HCT116 (cell line): Measurements from ENCODE around the gene DDX54. TPM values are rescaled to one million over a fixed set of nuclear protein-coding genes. Genes with fewer than 3 reads are reported as not detected.

Experiments used
- ATAC-seq: fragments of 200-7000 bp; cut with Tn5 transposase; 2 replicates; pipeline ENCODE4 v1.9.1; 2020; ENCODE audit warnings: mild to moderate bottlenecking, moderate library complexity
- BruUV-seq: library from RNA; stranded (reverse); fragments of 400-500 nt; replicated peaks from 2 replicates; lab custom pipeline; 2021; lab: Mats Ljungman, UMichigan
- CTCF ChIA-PET: fragments of 300-600 bp; sonication (Branson Sonifier 250); formaldehyde crosslinking; loops from one replicate; lab custom pipeline; 2021; ENCODE audit warnings: antibody characterized with exemption; lab: Charles Lee
- POLR2A ChIA-PET: fragments of 300-600, 350-600 bp; sonication (Branson Sonifier 250); formaldehyde crosslinking; loops from one replicate; lab custom pipeline; 2021; ENCODE audit warnings: antibody characterized with exemption; lab: Charles Lee
- RAD21 ChIA-PET, 2 experiments: fragments of 300-600 bp; sonication (Branson Sonifier 250); formaldehyde crosslinking; loops; one replicate each; lab custom pipeline; 2023; ENCODE audit warnings: low total read pairs in 2 of 2; ENCODE audit not compliant: uncharacterized antibody in 2 of 2, unreplicated experiment in 2 of 2, low non-redundant PET in 1 of 2; lab: Charles Lee
- DNase-seq: peaks from one replicate; pipeline ENCODE4 v3.0.0-alpha.2; 2010; ENCODE audit warnings: low read depth, low spot score
- H2AFZ ChIP-seq: fragments of 200-600 bp; shearing (Covaris generic), sonication (generic); 2 replicates; pipeline ENCODE4 v1.6.1; 2017; ENCODE audit warnings: low read depth, mixed run types, mixed read lengths, antibody characterized with exemption, low read length; ENCODE audit not compliant: poor library complexity, severe bottlenecking
- H3K27ac ChIP-seq: 2 replicates; pipeline ENCODE4 v1.5.1; 2012; ENCODE audit warnings: low read depth, low read length
- H3K27me3 ChIP-seq: fragments of 200-600 bp; sonication (generic); 2 replicates; pipeline ENCODE4 v1.6.1; 2016; ENCODE audit warnings: mixed run types, low read length, mixed read lengths; ENCODE audit not compliant: insufficient read depth
- H3K36me3 ChIP-seq, 2 experiments: fragments of 200-500 bp in 1 of 2; fragments of 200-600 bp in 1 of 2; sonication (Bioruptor generic) in 1 of 2; sonication (generic) in 1 of 2; 2 replicates each; pipeline versions ENCODE4 v1.5.1 to v1.6.1; 2014 to 2016; ENCODE audit warnings: low read length in 2 of 2, inconsistent platforms in 1 of 2, mixed read lengths in 1 of 2, mixed run types in 1 of 2; ENCODE audit not compliant: insufficient read depth in 2 of 2, control insufficient read depth in 1 of 2
- H3K4me1 ChIP-seq, 2 experiments: fragments of 200-600 bp in 1 of 2; sonication (generic) in 1 of 2; 2 replicates each; pipeline versions ENCODE4 v1.5.1 to v1.6.1; 2012 to 2017; ENCODE audit warnings: low read length in 2 of 2, inconsistent platforms in 1 of 2, mild to moderate bottlenecking in 1 of 2, mixed read lengths in 1 of 2, mixed run types in 1 of 2, moderate library complexity in 1 of 2; ENCODE audit not compliant: insufficient read depth in 2 of 2, control insufficient read depth in 1 of 2
- H3K4me2 ChIP-seq: fragments of 200-600 bp; sonication (generic); 2 replicates; pipeline ENCODE4 v1.6.1; 2017; ENCODE audit warnings: mixed run types, low read length, mixed read lengths
- H3K4me3 ChIP-seq, 2 experiments: fragments of 200-600 bp in 1 of 2; sonication (generic) in 1 of 2; replicated peaks in 1 of 2; 2 replicates each; pipeline ENCODE4 v1.5.1; 2011 to 2016; ENCODE audit warnings: low read length in 2 of 2, control low read depth in 1 of 2, low read depth in 1 of 2, mild to moderate bottlenecking in 1 of 2, mixed read lengths in 1 of 2, mixed run types in 1 of 2
- H3K79me2 ChIP-seq: fragments of 200-600 bp; sonication (generic); 2 replicates; pipeline ENCODE4 v1.6.1; 2017; ENCODE audit warnings: mild to moderate bottlenecking, mixed run types, low read length, moderate library complexity, mixed read lengths; ENCODE audit not compliant: insufficient read depth
- H3K9ac ChIP-seq: fragments of 200-600 bp; sonication (generic); 2 replicates; pipeline ENCODE4 v1.6.1; 2016; ENCODE audit warnings: low read length, mixed read lengths
- H3K9me2 ChIP-seq: fragments of 200-600 bp; sonication (generic), shearing (Covaris generic); 2 replicates; pipeline ENCODE4 v1.6.1; 2017; ENCODE audit warnings: mixed run types, mild to moderate bottlenecking, moderate library complexity; ENCODE audit not compliant: insufficient read depth
- H3K9me3 ChIP-seq, 2 experiments: fragments of 200-500 bp in 1 of 2; fragments of 200-600 bp in 1 of 2; sonication (Bioruptor generic) in 1 of 2; sonication (generic) in 1 of 2; 2 replicates each; pipeline ENCODE4 v1.6.1; 2014 to 2017; ENCODE audit warnings: low read length in 2 of 2, mixed read lengths in 2 of 2, inconsistent platforms in 1 of 2, low read depth in 1 of 2, mild to moderate bottlenecking in 1 of 2, mixed run types in 1 of 2, moderate library complexity in 1 of 2; ENCODE audit not compliant: control insufficient read depth in 1 of 2, insufficient read depth in 1 of 2
- H4K20me1 ChIP-seq: fragments of 200-600 bp; sonication (generic), shearing (Covaris generic); 2 replicates; pipeline ENCODE4 v1.6.1; 2017; ENCODE audit warnings: mixed run types, mild to moderate bottlenecking, moderate library complexity; ENCODE audit not compliant: insufficient read depth
- CBX3 ChIP-seq: IDR thresholded peaks from 2 replicates; pipeline ENCODE4 v1.6.1; 2012; ENCODE audit warnings: low read depth
- CEBPB ChIP-seq: IDR thresholded peaks from 2 replicates; pipeline ENCODE4 v1.6.1; 2012; ENCODE audit warnings: low read depth
- EGR1 ChIP-seq: IDR thresholded peaks from 2 replicates; pipeline ENCODE4 v1.6.1; 2012; ENCODE audit warnings: low read depth
- ELF1 ChIP-seq: IDR thresholded peaks from 2 replicates; pipeline ENCODE4 v1.6.1; 2012; ENCODE audit warnings: low read depth, borderline replicate concordance
- EZH2phosphoT487 ChIP-seq: fragments of 200-600 bp; IDR thresholded peaks from 2 replicates; pipeline ENCODE4 v1.6.1; 2018; ENCODE audit warnings: antibody characterized with exemption, borderline replicate concordance
- FOSL1 ChIP-seq: IDR thresholded peaks from 2 replicates; pipeline ENCODE4 v1.6.1; 2012; ENCODE audit warnings: low read depth
- JUND ChIP-seq: IDR thresholded peaks from 2 replicates; pipeline ENCODE4 v1.6.1; 2012
- POLR2A ChIP-seq: IDR thresholded peaks from 2 replicates; pipeline ENCODE4 v1.7.0; 2011; ENCODE audit warnings: borderline replicate concordance; ENCODE audit not compliant: insufficient read depth, insufficient read length; ENCODE audit errors: extremely low read depth
- POLR2AphosphoS5 ChIP-seq: IDR thresholded peaks from 2 replicates; pipeline ENCODE4 v1.6.1; 2011; ENCODE audit warnings: mild to moderate bottlenecking, low read depth, low read length, moderate library complexity
- RAD21 ChIP-seq: IDR thresholded peaks from 2 replicates; pipeline ENCODE4 v1.6.1; 2012; ENCODE audit warnings: low read depth, mild to moderate bottlenecking
- SIN3A ChIP-seq: IDR thresholded peaks from 2 replicates; pipeline ENCODE4 v1.6.1; 2012; ENCODE audit warnings: low read depth
- SP1 ChIP-seq: IDR thresholded peaks from 2 replicates; pipeline ENCODE4 v1.6.1; 2012; ENCODE audit warnings: low read depth
- SRF ChIP-seq: IDR thresholded peaks from 2 replicates; pipeline ENCODE4 v1.6.1; 2012; ENCODE audit warnings: low read depth
- ZFX ChIP-seq: fragments of 450-650 bp; IDR thresholded peaks from 2 replicates; pipeline ENCODE4 v1.6.1; 2017
- ZNF274 ChIP-seq: fragments of 200-500 bp; sonication (Bioruptor generic); IDR thresholded peaks from 2 replicates; pipeline ENCODE4 v1.6.1; 2014; ENCODE audit warnings: mild to moderate bottlenecking, low read depth, low read length, inconsistent platforms
- intact Hi-C: fragments of 100-400 bp; cut with micrococcal nuclease; formaldehyde crosslinking; loops from 2 replicates; pipeline ENCODE4 v1.10.0; 2022
- total RNA-seq: library from RNA; stranded (reverse); gene quantifications from one replicate; pipeline ENCODE4 v1.2.1, GENCODE V29; 2021; ENCODE audit not compliant: unreplicated experiment
- TF ChIP-seq, protein P1 (sequence below): IDR thresholded peaks from 2 replicates; pipeline ENCODE4 v1.6.1; 2012; ENCODE audit warnings: low read depth
- TF ChIP-seq, protein P2 (sequence below): IDR thresholded peaks from 2 replicates; pipeline ENCODE4 v1.6.1; 2011; ENCODE audit warnings: mild to moderate bottlenecking, low read length, moderate library complexity; ENCODE audit not compliant: insufficient replicate concordance; ENCODE audit errors: extremely low read depth
- TF ChIP-seq, protein P3 (sequence below): IDR thresholded peaks from 2 replicates; pipeline ENCODE4 v1.6.1; 2012
- TF ChIP-seq, protein P4 (sequence below): IDR thresholded peaks from 2 replicates; pipeline ENCODE4 v1.6.1; 2012

DDX54 gene
- total RNA-seq, 1 experiment from 2014 or later = 110 TPM

DNA sequence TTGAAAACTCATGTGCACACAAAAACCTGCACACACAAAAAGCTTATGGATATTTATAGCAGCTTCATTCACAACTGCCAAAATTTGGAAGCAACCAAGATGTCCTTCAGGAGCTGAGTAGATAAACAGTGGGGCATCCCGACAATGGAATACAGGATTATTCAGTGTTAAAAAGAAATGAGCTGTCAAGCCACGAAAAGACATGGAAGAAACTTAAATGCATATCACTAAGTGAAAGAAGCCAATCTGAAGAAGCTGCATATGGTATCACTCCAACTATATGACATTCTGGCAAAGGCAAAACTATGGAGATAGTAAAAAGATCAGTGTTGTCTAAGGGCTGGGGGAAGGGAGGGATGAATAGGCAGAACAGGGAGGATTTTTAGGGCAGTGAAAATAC lies 30.7 kb upstream of the DDX54 start (continued):
- TF ChIP-seq POLR2A = no peak

DNA sequence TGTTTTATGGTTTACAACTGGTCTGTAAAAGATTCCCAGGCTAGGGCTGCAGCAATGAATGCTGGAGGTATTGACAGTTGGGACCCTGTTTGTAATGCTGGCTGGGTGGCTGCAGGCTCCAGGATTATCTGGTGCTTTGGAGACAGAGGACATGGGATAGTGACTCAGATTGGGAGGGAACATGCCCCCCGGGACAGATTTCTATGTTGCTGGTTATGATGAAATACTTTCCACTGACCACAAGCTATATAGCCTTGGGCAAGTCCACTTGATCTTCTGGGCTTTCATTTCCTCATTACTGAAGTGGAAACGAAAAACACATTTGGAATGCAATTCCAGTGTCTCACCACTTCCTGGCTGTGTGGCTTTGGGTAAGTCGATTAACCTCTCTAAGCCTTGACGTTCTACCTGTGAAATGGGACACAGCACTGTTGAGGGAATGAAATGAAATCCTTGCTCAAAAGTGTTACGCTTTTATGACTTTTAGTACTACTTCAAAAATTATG lies 29.7 kb upstream of the DDX54 start:
- Histone ChIP-seq H3K27ac (peak overlapping the region; percentile 45; the same call in 1 of the 2 replicates), H3K4me3 (no peak overlapping the region), H3K27me3 (no peaks in the 10 kb centered on the region), H3K9me3 (no peaks in the 10 kb centered on the region), H2AFZ (no peak overlapping the region), H3K4me2 (peak overlapping the region; percentile 62), H3K4me1 (peaks cover 27 to 41% of the 10 kb centered on the region in 2 experiments), H3K79me2 (no peaks in the 10 kb centered on the region), H3K9ac (peak overlapping the region; percentile 29; the same call in 1 of the 2 replicates), H3K36me3 (no peaks in the 10 kb centered on the region), H4K20me1 (no peaks in the 10 kb centered on the region), H3K9me2 (no peaks in the 10 kb centered on the region)
- ATAC-seq = peak; percentile 91
- ChIA-PET CTCF (no interaction called here), POLR2A (no interaction called here), RAD21 (no interaction called here)
- intact Hi-C loops = no loop called here
- peak; percentile 93 for DNase-seq
- no TSS peak for BruUV-seq
- TF ChIP-seq POLR2A (no peak), SP1 (peak; percentile 93), POLR2AphosphoS5 (peak; percentile 38; the same call in 1 of the 2 replicates), ELF1 (no peak; the same call in 1 of the 2 replicates), JUND (peak; percentile 95), ZFX (no peak), FOSL1 (peak; percentile 88), CEBPB (peak; percentile 99), CBX3 (peak; percentile 93), EZH2phosphoT487 (no peak), EGR1 (0 out of 2 replicates have a peak, but pooled peaks have one; percentile 10), SRF (peak; percentile 51; the same call in 1 of the 2 replicates), SIN3A (peak; percentile 91), RAD21 (no peak; the same call in none of the 2 replicates), ZNF274 (no peak)
- TF ChIP-seq, protein P1, sequence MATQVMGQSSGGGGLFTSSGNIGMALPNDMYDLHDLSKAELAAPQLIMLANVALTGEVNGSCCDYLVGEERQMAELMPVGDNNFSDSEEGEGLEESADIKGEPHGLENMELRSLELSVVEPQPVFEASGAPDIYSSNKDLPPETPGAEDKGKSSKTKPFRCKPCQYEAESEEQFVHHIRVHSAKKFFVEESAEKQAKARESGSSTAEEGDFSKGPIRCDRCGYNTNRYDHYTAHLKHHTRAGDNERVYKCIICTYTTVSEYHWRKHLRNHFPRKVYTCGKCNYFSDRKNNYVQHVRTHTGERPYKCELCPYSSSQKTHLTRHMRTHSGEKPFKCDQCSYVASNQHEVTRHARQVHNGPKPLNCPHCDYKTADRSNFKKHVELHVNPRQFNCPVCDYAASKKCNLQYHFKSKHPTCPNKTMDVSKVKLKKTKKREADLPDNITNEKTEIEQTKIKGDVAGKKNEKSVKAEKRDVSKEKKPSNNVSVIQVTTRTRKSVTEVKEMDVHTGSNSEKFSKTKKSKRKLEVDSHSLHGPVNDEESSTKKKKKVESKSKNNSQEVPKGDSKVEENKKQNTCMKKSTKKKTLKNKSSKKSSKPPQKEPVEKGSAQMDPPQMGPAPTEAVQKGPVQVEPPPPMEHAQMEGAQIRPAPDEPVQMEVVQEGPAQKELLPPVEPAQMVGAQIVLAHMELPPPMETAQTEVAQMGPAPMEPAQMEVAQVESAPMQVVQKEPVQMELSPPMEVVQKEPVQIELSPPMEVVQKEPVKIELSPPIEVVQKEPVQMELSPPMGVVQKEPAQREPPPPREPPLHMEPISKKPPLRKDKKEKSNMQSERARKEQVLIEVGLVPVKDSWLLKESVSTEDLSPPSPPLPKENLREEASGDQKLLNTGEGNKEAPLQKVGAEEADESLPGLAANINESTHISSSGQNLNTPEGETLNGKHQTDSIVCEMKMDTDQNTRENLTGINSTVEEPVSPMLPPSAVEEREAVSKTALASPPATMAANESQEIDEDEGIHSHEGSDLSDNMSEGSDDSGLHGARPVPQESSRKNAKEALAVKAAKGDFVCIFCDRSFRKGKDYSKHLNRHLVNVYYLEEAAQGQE = no peak
- TF ChIP-seq, protein P2, sequence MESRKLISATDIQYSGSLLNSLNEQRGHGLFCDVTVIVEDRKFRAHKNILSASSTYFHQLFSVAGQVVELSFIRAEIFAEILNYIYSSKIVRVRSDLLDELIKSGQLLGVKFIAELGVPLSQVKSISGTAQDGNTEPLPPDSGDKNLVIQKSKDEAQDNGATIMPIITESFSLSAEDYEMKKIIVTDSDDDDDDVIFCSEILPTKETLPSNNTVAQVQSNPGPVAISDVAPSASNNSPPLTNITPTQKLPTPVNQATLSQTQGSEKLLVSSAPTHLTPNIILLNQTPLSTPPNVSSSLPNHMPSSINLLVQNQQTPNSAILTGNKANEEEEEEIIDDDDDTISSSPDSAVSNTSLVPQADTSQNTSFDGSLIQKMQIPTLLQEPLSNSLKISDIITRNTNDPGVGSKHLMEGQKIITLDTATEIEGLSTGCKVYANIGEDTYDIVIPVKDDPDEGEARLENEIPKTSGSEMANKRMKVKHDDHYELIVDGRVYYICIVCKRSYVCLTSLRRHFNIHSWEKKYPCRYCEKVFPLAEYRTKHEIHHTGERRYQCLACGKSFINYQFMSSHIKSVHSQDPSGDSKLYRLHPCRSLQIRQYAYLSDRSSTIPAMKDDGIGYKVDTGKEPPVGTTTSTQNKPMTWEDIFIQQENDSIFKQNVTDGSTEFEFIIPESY = peak; percentile 60
- TF ChIP-seq, protein P3, sequence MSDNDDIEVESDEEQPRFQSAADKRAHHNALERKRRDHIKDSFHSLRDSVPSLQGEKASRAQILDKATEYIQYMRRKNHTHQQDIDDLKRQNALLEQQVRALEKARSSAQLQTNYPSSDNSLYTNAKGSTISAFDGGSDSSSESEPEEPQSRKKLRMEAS = peak; percentile 55; the same call in 1 of the 2 replicates
- TF ChIP-seq, protein P4, sequence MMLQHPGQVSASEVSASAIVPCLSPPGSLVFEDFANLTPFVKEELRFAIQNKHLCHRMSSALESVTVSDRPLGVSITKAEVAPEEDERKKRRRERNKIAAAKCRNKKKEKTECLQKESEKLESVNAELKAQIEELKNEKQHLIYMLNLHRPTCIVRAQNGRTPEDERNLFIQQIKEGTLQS = no peak; the same call in 1 of the 2 replicates
